Loucy (cell line): ENCODE data around the gene PHLDB2.

Source experiments
- H2AFZ ChIP-seq: fragments of 200-600 bp; sonication (generic); 2 replicates; pipeline ENCODE4 v1.6.0; 2016; ENCODE audit warnings: antibody characterized with exemption, mild to moderate bottlenecking, low read length, moderate library complexity
- H3F3A ChIP-seq: fragments of 200-600 bp; 2 replicates; pipeline ENCODE4 v1.6.0; 2016; ENCODE audit warnings: antibody characterized with exemption, low read depth, mild to moderate bottlenecking
- H3K27me3 ChIP-seq: fragments of 200-600 bp; sonication (generic); 2 replicates; pipeline ENCODE4 v1.6.1; 2014; ENCODE audit warnings: low read length, mild to moderate bottlenecking; ENCODE audit not compliant: insufficient read depth, poor library complexity, severe bottlenecking
- H3K36me3 ChIP-seq: fragments of 200-600 bp; sonication (generic); 2 replicates; pipeline ENCODE4 v1.6.1; 2016; ENCODE audit warnings: low read length; ENCODE audit not compliant: insufficient read depth
- H3K4me1 ChIP-seq: fragments of 200-600 bp; sonication (generic); 2 replicates; pipeline ENCODE4 v1.5.1; 2014; ENCODE audit warnings: low read length, mild to moderate bottlenecking; ENCODE audit not compliant: insufficient read depth, poor library complexity, severe bottlenecking
- H3K4me2 ChIP-seq: fragments of 200-600 bp; sonication (generic); 2 replicates; pipeline ENCODE4 v1.6.0; 2014; ENCODE audit warnings: antibody characterized with exemption, low read length, low read depth, mild to moderate bottlenecking; ENCODE audit not compliant: poor library complexity, severe bottlenecking
- H3K4me3 ChIP-seq: fragments of 200-600 bp; sonication (generic); 2 replicates; pipeline ENCODE4 v1.5.1; 2014; ENCODE audit warnings: low read length, mild to moderate bottlenecking, mixed read lengths; ENCODE audit not compliant: poor library complexity, severe bottlenecking
- H3K79me2 ChIP-seq: fragments of 200-600 bp; sonication (generic); 2 replicates; pipeline ENCODE4 v1.6.1; 2014; ENCODE audit warnings: low read length; ENCODE audit not compliant: insufficient read depth
- H3K9ac ChIP-seq: fragments of 200-600 bp; sonication (generic); 2 replicates; pipeline ENCODE4 v1.6.0; 2014; ENCODE audit warnings: mild to moderate bottlenecking, low read depth, low read length, moderate library complexity; ENCODE audit not compliant: poor library complexity, severe bottlenecking
- H3K9me2 ChIP-seq: fragments of 200-600 bp; sonication (generic); replicated peaks from 2 replicates; pipeline ENCODE4 v1.6.1; 2016; ENCODE audit warnings: low read depth, low read length, mixed read lengths
- H3K9me3 ChIP-seq: fragments of 200-600 bp; sonication (generic); 2 replicates; pipeline ENCODE4 v1.6.1; 2014; ENCODE audit warnings: mild to moderate bottlenecking, antibody characterized with exemption, low read length, low read depth; ENCODE audit not compliant: insufficient read depth
- H4K20me1 ChIP-seq: fragments of 200-600 bp; sonication (generic); 2 replicates; pipeline ENCODE4 v1.6.0; 2014; ENCODE audit warnings: antibody characterized with exemption, low read length, mild to moderate bottlenecking; ENCODE audit not compliant: insufficient read depth, poor library complexity, severe bottlenecking
- EZH2phosphoT487 ChIP-seq: fragments of 200-600 bp; IDR thresholded peaks from 2 replicates; pipeline ENCODE4 v1.6.1; 2018; ENCODE audit warnings: antibody characterized with exemption, mild to moderate bottlenecking, moderate library complexity, borderline replicate concordance
- TF ChIP-seq, protein P1 (sequence below): fragments of 200-600 bp; sonication (generic); conservative IDR thresholded peaks from 2 replicates; pipeline ENCODE4 v1.5.1; 2014; ENCODE audit warnings: mild to moderate bottlenecking, antibody characterized with exemption, low read length

The PHLDB2 gene

DNA sequence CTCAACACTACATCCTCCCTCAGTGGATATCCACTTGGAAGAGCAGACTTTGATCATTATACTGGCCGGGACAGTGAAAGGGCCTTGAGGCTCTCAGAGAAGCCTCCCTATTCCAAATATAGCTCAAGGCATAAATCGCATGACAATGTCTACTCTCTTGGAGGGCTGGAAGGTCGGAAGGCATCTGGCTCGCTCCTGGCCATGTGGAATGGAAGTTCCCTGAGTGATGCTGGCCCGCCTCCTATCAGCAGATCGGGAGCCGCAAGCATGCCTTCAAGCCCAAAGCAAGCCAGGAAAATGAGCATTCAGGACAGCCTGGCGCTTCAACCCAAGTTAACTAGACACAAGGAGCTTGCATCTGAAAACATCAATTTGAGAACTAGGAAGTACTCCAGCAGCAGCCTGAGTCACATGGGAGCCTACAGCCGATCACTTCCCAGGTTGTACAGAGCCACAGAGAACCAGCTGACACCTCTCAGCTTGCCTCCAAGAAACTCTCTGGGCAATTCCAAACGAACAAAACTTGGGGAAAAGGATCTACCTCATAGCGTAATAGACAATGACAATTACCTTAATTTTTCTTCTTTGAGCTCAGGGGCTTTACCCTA lies 25.4 kb downstream of the PHLDB2 start:
- Histone ChIP-seq H2AFZ (no peak overlapping the region), H3K4me1 (no peaks in the 10 kb centered on the region), H3K79me2 (0 out of 2 replicates have a peak, but pooled peaks cover 3% of the 10 kb centered on the region)

DNA sequence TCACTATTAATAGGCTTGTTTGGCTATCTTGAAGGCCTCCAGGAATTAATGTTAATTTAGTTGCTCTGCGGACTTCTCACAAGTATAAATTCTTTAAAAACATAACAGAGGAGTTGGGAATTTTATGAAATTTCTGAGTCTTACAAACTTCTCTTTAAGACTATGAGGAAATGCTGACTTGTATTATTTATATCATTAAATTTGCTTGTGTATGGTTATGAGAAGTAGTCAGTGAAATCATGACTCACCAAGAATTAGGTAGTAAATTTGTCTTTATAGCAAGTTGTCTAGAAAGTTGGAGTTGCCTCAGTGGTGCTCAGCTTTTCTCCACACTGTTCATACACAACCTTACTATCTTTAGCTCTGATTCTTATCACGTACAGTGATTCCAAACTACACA lies 26.5 kb downstream of the PHLDB2 start:
- Histone ChIP-seq H3F3A (no peaks in the 10 kb centered on the region), H3K9ac (no peak overlapping the region), H3K4me1 (no peaks in the 10 kb centered on the region), H3K9me2 (no peaks in the 10 kb centered on the region), H3K9me3 (no peaks in the 10 kb centered on the region), H3K27me3 (no peaks in the 10 kb centered on the region), H2AFZ (no peak overlapping the region), H3K4me2 (no peak overlapping the region), H3K79me2 (0 out of 2 replicates have a peak, but pooled peaks cover 3% of the 10 kb centered on the region), H4K20me1 (peaks cover 3% of the 10 kb centered on the region), H3K4me3 (no peak overlapping the region), H3K36me3 (peaks cover 5% of the 10 kb centered on the region; the same call in 1 of the 2 replicates)
- no peak for TF ChIP-seq EZH2phosphoT487
- TF ChIP-seq, protein P1, sequence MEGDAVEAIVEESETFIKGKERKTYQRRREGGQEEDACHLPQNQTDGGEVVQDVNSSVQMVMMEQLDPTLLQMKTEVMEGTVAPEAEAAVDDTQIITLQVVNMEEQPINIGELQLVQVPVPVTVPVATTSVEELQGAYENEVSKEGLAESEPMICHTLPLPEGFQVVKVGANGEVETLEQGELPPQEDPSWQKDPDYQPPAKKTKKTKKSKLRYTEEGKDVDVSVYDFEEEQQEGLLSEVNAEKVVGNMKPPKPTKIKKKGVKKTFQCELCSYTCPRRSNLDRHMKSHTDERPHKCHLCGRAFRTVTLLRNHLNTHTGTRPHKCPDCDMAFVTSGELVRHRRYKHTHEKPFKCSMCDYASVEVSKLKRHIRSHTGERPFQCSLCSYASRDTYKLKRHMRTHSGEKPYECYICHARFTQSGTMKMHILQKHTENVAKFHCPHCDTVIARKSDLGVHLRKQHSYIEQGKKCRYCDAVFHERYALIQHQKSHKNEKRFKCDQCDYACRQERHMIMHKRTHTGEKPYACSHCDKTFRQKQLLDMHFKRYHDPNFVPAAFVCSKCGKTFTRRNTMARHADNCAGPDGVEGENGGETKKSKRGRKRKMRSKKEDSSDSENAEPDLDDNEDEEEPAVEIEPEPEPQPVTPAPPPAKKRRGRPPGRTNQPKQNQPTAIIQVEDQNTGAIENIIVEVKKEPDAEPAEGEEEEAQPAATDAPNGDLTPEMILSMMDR = no peak

More for the DNA sequence above, 25.4 kb downstream of the PHLDB2 start:
- TF ChIP-seq, protein P1 = no peak
- no peak for TF ChIP-seq EZH2phosphoT487
- no peak overlapping the region for H3K4me2 ChIP-seq
- no peak overlapping the region for H3K9ac ChIP-seq
- H3K9me3 ChIP-seq = no peaks in the 10 kb centered on the region
- no peaks in the 10 kb centered on the region for H3F3A ChIP-seq
- H3K4me3 ChIP-seq = no peak overlapping the region
- no peaks in the 10 kb centered on the region for H3K9me2 ChIP-seq
- H3K36me3 ChIP-seq = peaks cover 5% of the 10 kb centered on the region; the same call in 1 of the 2 replicates
- no peaks in the 10 kb centered on the region for H3K27me3 ChIP-seq
- H4K20me1 ChIP-seq = peaks cover 3% of the 10 kb centered on the region

DNA sequence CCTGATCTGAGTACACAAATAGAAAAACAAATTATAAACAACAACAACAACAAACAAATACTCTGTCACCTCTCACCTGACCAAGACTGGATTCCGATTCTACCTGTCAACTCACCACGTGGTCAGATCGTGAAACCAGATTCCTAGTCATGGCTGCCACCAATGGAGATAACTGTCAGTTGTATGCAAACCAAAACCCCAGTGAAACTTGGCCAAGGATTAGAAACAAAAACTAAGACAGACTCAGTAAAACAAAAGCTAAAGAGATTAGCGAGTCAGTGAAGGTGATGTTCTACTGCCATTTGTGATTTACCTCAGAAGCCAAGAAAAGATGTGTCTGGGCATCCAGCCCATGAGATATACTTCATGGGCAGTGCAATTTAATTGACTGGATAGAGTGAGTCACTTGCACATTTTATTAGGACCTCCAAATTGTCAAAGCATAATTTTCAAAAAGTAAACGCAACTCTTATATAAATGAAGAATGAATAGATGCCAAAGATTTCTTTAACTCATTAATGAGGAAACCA lies 31.1 kb downstream of the PHLDB2 start:
- Histone ChIP-seq H2AFZ (no peak overlapping the region), H3K27me3 (no peaks in the 10 kb centered on the region), H4K20me1 (peaks cover 3% of the 10 kb centered on the region), H3K4me3 (no peak overlapping the region), H3K9me2 (no peaks in the 10 kb centered on the region), H3K36me3 (peaks cover 4% of the 10 kb centered on the region; the same call in 1 of the 2 replicates), H3K4me1 (no peaks in the 10 kb centered on the region), H3K9me3 (no peaks in the 10 kb centered on the region), H3K79me2 (no peaks in the 10 kb centered on the region), H3F3A (no peaks in the 10 kb centered on the region), H3K4me2 (no peak overlapping the region), H3K9ac (no peak overlapping the region)
- TF ChIP-seq, protein P1 = no peak
- no peak for TF ChIP-seq EZH2phosphoT487
